KMS-11 (cell line): ENCODE data around the gene LIG3.
"Not testable (repeated sequence)": the region's sequence is repeated elsewhere in the genome, so short reads cannot be mapped to it uniquely, and the experiment has no call there.

Experiments used
- H2AFZ ChIP-seq: fragments of 200-600 bp; sonication (generic); 2 replicates; pipeline ENCODE4 v1.6.1; 2016; ENCODE audit warnings: antibody characterized with exemption, mixed run types, low read depth
- H3K27ac ChIP-seq: fragments of 200-600 bp; sonication (generic); 2 replicates; pipeline ENCODE4 v1.6.1; 2016; ENCODE audit warnings: mild to moderate bottlenecking, mixed run types
- H3K27me3 ChIP-seq: fragments of 200-600 bp; sonication (generic); 2 replicates; pipeline ENCODE4 v1.6.1; 2017; ENCODE audit warnings: mild to moderate bottlenecking, low read depth, mixed run types, moderate library complexity; ENCODE audit not compliant: insufficient read depth
- H3K36me3 ChIP-seq: fragments of 200-600 bp; sonication (generic); 2 replicates; pipeline ENCODE4 v1.6.1; 2017; ENCODE audit warnings: mild to moderate bottlenecking, mixed run types; ENCODE audit not compliant: insufficient read depth
- H3K4me1 ChIP-seq: fragments of 200-600 bp; sonication (generic); 2 replicates; pipeline ENCODE4 v1.6.1; 2016; ENCODE audit warnings: mild to moderate bottlenecking, low read depth, mixed run types; ENCODE audit not compliant: poor library complexity, severe bottlenecking
- H3K4me2 ChIP-seq: fragments of 200-600 bp; sonication (generic); 2 replicates; pipeline ENCODE4 v1.7.0; 2016; ENCODE audit warnings: mild to moderate bottlenecking, mixed run types
- H3K4me3 ChIP-seq: fragments of 200-600 bp; sonication (generic); IDR thresholded peaks from 2 replicates; pipeline ENCODE4 v1.6.1; 2017; ENCODE audit warnings: low read depth, low read length, mixed read lengths; ENCODE audit not compliant: insufficient read depth
- H3K79me2 ChIP-seq: fragments of 200-600 bp; sonication (generic); 2 replicates; pipeline ENCODE4 v1.6.1; 2016; ENCODE audit warnings: low read depth, mixed run types; ENCODE audit not compliant: insufficient read depth
- H3K9ac ChIP-seq: fragments of 200-600 bp; sonication (generic); 2 replicates; pipeline ENCODE4 v1.6.1; 2016; ENCODE audit warnings: mild to moderate bottlenecking, mixed run types
- H4K20me1 ChIP-seq: fragments of 200-600 bp; sonication (generic); 2 replicates; pipeline ENCODE4 v1.6.1; 2016; ENCODE audit warnings: mild to moderate bottlenecking, mixed run types; ENCODE audit not compliant: insufficient read depth
- TF ChIP-seq, protein P1 (sequence below): fragments of 200-600 bp; sonication (generic); conservative IDR thresholded peaks from 2 replicates; pipeline ENCODE4 v1.6.1; 2017; ENCODE audit warnings: low read depth, mild to moderate bottlenecking, antibody characterized with exemption, low read length, moderate library complexity, mixed read lengths

Gene LIG3

DNA sequence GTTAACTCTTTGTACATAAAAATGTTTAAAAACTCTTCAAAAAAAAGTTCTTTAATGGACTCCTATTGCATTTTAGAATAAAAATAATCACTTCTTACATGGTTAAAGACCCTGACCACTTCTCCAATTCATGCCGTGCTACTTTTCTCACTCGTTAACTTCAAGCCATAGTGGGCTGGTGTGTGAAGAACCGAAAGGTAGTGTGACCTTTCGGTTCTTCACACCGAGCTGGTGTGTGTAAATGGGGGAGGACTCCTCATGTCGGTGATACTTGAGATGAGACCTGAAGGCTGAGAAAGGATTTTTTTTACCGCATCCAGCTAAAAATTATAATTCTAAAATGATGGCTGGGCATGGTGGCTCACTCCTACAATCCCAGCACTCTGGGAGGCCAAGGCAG is 61.1 kb downstream of the LIG3 start:
- H3K36me3 ChIP-seq: no peaks in the 10 kb centered on the region
- no peaks in the 10 kb centered on the region for H3K27me3 ChIP-seq
- H2AFZ ChIP-seq: no peak overlapping the region
- H3K27ac ChIP-seq: no peak overlapping the region
- no peak overlapping the region for H3K9ac ChIP-seq
- no peaks in the 10 kb centered on the region for H4K20me1 ChIP-seq
- H3K4me3 ChIP-seq: no peak overlapping the region
- TF ChIP-seq, protein P1, sequence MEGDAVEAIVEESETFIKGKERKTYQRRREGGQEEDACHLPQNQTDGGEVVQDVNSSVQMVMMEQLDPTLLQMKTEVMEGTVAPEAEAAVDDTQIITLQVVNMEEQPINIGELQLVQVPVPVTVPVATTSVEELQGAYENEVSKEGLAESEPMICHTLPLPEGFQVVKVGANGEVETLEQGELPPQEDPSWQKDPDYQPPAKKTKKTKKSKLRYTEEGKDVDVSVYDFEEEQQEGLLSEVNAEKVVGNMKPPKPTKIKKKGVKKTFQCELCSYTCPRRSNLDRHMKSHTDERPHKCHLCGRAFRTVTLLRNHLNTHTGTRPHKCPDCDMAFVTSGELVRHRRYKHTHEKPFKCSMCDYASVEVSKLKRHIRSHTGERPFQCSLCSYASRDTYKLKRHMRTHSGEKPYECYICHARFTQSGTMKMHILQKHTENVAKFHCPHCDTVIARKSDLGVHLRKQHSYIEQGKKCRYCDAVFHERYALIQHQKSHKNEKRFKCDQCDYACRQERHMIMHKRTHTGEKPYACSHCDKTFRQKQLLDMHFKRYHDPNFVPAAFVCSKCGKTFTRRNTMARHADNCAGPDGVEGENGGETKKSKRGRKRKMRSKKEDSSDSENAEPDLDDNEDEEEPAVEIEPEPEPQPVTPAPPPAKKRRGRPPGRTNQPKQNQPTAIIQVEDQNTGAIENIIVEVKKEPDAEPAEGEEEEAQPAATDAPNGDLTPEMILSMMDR: no peak
- H3K79me2 ChIP-seq: no peaks in the 10 kb centered on the region
- peak overlapping the region; percentile 19; the same call in 1 of the 2 replicates for H3K4me2 ChIP-seq
- H3K4me1 ChIP-seq: peaks cover 31% of the 10 kb centered on the region

DNA sequence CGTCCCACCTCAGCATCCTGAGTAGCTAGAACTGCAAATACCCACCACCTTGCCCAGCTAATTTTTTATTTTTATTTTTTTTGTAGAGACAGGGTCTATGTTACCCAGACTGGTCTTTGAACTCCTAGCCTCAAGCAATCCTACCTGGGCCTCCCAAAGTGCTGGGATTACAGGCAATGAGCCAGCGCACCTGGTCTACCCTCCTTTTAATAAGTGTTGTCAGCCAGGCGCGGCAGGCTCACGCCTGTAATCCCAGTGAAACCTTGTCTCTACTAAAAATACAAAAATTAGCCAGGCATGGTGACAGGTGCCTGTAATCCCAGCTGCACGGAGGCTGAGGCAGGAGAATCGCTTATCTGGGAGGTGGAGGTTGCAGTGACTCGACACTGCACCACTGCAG is 63.9 kb downstream of the LIG3 start:
- TF ChIP-seq, protein P1: no peak
- no peaks in the 10 kb centered on the region for H3K36me3 ChIP-seq
- no peak overlapping the region for H3K4me3 ChIP-seq
- H3K4me1 ChIP-seq: peaks cover 51% of the 10 kb centered on the region
- H4K20me1 ChIP-seq: no peaks in the 10 kb centered on the region
- no peaks in the 10 kb centered on the region for H3K79me2 ChIP-seq
- H3K4me2 ChIP-seq: no peak overlapping the region
- H3K27ac ChIP-seq: no peak overlapping the region
- H2AFZ ChIP-seq: no peak overlapping the region
- H3K9ac ChIP-seq: no peak overlapping the region
- H3K27me3 ChIP-seq: no peaks in the 10 kb centered on the region

DNA sequence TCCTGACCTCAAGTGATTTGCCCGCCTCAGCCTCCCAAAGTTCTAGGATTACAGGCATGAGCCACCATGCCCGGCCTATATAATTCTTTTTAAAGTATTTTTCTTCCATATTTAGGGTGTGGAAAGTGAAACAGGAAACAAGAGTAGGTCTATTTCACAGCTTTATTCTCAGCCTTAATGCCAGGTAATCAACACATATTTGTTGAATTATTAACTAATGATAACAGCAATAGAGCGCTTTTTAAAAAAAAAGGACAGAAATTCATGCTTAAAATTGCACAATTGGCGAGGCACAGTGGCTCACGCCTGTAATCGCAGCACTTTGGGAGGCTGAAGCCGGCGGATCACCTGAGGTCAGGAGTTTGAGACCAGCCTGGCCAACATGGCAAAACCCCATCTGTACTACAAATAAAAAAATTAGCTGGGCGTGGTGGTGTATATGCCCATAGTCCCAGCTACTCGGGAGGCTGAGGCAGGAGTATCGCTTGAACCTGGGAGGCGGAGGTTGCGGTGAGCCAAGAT is 65.2 kb downstream of the LIG3 start:
- not testable (repeated sequence) for H3K4me3 ChIP-seq, H2AFZ ChIP-seq, H4K20me1 ChIP-seq, H3K9ac ChIP-seq, H3K79me2 ChIP-seq, H3K27me3 ChIP-seq, H3K27ac ChIP-seq, H3K36me3 ChIP-seq
- Histone ChIP-seq H3K4me2 (peak overlapping the region; percentile 49; the same call in 1 of the 2 replicates), H3K4me1 (peaks cover 59% of the 10 kb centered on the region)

DNA sequence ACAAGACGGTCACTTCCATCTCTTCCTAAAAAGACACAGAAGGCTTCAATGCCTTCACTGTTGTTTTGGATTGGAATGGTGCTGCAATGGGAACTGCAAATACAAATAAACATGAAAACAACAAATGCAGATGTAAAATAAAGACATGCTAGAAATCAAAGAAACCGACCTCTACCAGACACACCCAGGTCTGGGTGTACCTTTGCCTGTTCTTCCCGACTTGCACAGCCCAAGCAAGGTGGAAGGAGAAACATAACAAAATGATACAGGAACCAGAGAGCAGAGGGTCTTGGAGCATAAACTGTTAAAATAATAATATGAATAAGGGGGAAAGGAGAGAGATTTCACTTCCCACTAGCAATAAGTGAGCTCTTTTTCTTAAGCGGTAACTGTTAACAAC is 65.9 kb downstream of the LIG3 start:
- no peaks in the 10 kb centered on the region for H3K79me2 ChIP-seq
- H3K4me1 ChIP-seq: peaks cover 62% of the 10 kb centered on the region
- H3K27me3 ChIP-seq: no peaks in the 10 kb centered on the region
- peak overlapping the region; percentile 43; the same call in 1 of the 2 replicates for H3K27ac ChIP-seq
- H3K4me3 ChIP-seq: no peak overlapping the region
- TF ChIP-seq, protein P1: no peak
- no peaks in the 10 kb centered on the region for H4K20me1 ChIP-seq
- H3K36me3 ChIP-seq: no peaks in the 10 kb centered on the region
- no peak overlapping the region for H2AFZ ChIP-seq
- no peak overlapping the region for H3K9ac ChIP-seq
- H3K4me2 ChIP-seq: peak overlapping the region; percentile 49

DNA sequence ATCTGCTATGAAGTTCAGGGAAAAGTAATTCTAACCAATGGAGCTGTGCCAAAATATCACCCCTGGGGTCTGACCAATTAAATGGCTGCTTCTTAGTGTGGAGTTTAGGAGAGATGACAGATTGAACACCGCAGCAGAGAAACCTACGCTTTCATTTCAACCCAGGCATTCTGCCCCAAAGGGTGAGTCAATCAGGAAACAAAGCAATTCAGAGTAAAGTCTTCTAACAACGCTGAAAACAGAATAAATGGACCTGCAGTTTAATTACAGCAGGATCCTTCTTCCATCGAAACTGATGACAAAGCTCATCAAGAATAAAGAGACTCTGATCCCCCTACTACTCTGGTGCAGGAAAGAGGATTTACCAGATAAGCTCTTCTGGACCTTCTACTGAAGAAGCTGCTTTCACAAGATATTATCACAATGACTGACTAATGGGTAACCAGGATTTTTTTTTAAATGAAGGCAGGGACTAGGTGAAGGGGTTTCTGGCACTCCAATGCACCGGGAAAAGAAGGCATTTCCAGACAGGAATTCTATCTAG is 66.5 kb downstream of the LIG3 start:
- H2AFZ ChIP-seq: no peak overlapping the region
- no peak overlapping the region for H3K4me3 ChIP-seq
- H3K27me3 ChIP-seq: no peaks in the 10 kb centered on the region
- H3K36me3 ChIP-seq: no peaks in the 10 kb centered on the region
- H3K27ac ChIP-seq: peak overlapping the region; percentile 43; the same call in 1 of the 2 replicates
- H3K4me2 ChIP-seq: peak overlapping the region; percentile 49
- H3K9ac ChIP-seq: no peak overlapping the region
- H4K20me1 ChIP-seq: no peaks in the 10 kb centered on the region
- H3K79me2 ChIP-seq: no peaks in the 10 kb centered on the region
- TF ChIP-seq, protein P1: no peak
- H3K4me1 ChIP-seq: peaks cover 67% of the 10 kb centered on the region
